Glomerular visceral epithelial cell (primary cell): Measurements from ENCODE around the gene AARS2.
A peak's percentile ranks its signal among the peaks of the same experiment; 100 is the strongest.
"Not testable (repeated sequence)": the region's sequence is repeated elsewhere in the genome, so short reads cannot be mapped to it uniquely, and the experiment has no call there.

Experiments used
- DNase-seq: peaks from one replicate; pipeline ENCODE4 v3.0.0-alpha.2; 2016; ENCODE audit errors: extremely low spot score

AARS2 gene

GRCh38 chr6:44329858-44330257 is 16.7 kb upstream of the AARS2 start:
- no peak for DNase-seq

GRCh38 chr6:44328203-44328602 is 15.1 kb upstream of the AARS2 start:
- DNase-seq = not testable (repeated sequence)

GRCh38 chr6:44327760-44328159 is 14.6 kb upstream of the AARS2 start:
- DNase-seq = no peak

DNA sequence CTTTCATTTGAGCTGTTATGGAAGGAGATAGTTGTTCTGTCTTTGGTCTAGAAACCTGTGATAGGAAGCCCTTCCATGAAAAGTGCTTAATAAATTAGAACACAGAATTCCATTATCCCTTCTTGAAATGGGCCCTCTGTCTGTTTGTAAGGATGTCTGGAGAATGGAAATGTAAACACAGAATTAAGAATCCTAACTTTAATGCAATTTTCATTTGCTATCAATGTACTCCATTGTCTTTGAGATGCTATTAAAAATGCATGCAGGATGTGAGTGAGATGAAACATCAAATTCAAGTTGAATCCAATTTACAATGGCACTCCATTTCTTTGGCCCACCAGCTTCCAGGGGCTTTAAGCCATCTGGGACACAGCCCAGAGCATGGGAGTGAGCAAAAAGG is 13.9 kb upstream of the AARS2 start:
- DNase-seq = no peak

DNA sequence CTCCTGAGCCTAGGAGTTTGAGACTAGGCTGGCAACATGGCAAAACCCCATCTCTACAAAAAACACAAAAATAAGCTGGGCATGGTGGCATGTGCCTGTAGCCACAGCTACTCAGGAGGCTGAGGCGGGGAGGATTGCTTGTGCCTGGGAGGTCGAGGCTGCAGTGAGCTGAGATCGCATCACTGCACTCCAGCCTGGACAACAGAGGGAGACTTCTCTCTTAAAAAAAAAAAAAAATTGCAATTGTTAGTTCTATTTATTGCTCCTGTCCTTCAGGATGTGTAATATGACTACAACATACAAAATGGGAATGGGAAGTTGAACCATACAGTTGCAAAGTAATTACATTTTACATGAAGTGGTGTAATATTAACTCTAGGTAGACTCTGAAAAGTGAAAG is 8.1 kb upstream of the AARS2 start:
- DNase-seq = no peak

GRCh38 chr6:44317136-44317631 is 4.0 kb upstream of the AARS2 start:
- not testable (repeated sequence) for DNase-seq

DNA sequence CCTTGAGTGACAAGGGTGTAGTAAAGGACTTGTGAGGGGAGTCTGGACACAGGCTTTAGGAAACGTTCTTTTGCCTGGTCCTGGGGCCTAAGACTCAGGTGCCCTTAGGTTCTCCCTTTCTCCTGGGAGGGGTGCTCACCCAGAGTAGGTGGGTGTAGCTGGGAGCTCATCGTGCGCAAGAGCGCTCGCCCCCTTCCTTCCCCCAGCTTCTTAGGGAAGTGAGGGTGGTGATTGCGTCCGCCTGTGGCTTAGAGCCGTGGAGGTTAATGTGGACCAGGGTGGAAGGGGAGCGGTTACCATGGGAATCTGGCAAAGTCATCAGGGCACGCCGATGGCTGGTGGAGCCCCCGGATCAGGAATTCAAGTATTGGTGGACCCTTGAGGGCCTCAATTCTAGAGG is 3.3 kb upstream of the AARS2 start:
- DNase-seq = no peak

DNA sequence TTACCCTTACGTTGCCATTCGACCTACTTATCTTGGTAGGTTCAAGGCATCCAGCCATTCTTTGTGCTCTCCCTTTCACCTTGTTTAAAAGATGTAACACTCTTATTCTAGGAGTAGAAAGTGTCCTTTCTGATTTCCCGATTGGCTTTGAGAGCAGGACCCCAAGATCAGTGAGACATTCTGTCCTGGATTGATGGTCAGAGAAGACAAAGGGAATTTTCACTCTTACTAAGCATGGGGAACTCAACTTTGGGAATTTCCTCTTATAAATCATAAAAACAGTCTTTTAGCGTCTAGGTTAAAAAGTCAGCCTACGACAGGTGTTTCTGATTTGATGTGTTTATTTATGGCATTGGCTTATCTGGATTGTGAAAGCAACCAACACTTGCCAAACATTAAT is 2.8 kb upstream of the AARS2 start:
- no peak for DNase-seq

- DNase-seq = no peak
Observed at GRCh38 chr6:44315516-44315915, 2.4 kb upstream of the AARS2 start.

DNA sequence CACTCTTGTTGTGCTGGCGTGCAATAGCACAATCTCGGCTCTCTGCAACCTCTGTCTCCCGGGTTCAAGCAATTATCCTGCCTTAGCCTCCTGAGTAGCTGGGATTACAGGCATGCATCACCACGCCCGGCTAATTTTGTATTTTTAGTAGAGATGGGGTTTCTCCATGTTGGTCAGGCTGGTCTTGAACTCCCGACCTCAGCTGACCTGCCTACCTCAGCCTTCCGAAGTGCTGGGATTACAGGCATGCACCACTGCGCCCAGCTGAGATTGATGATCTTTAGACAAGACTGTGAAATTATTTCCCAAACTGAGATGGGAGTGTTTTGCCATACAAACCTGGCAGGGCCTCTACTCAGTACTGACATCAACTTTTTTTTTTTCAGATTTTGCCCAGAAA is 1.5 kb upstream of the AARS2 start:
- DNase-seq = not testable (repeated sequence)

- DNase-seq = no peak
Observed at GRCh38 chr6:44311767-44312166, 1.4 kb downstream of the AARS2 start.

DNA sequence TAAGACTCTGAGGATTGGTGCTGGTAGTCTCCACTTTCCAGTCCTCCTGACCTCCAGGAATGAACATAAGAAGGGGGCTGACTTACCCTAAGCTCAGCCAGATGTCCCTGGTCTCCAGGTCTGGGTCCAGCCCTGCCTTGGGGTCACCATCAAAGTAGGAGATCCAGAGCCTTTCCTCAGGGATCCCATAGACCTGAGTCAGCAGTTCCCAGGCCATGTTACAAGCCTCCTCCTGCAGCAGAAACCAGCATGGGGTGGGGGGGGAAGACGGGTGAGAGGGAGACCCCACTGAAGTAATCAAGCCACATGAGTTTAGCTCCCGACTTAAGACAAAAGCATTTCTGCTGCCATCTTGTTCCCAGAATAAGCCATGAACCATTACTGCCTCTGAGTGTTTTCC is 1.8 kb downstream of the AARS2 start:
- no peak for DNase-seq

GRCh38 chr6:44310241-44310640 is 2.9 kb downstream of the AARS2 start:
- DNase-seq = no peak

DNA sequence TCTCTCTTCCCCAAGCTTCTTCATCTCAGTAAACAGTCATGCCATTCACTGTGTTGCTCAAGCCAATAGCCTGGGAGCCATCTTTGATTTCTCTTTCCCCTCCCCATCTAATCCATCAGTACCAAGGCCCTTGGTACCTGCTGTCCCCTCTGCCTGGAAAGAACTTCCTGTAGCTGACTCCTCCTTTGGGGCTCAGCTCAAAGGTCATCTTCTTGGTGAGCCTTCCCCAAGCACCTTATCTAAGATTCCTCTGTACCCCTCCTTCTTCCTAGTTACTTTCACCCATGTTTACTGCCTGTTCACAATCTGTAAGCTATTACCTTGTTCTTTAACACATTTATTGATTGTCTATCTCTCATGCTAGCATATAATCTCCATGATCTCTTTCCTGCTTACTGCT is 3.5 kb downstream of the AARS2 start:
- no peak for DNase-seq

- DNase-seq = peak; percentile 66
Observed at GRCh38 chr6:44309092-44309491, 4.1 kb downstream of the AARS2 start.

GRCh38 chr6:44307217-44307616 is 5.9 kb downstream of the AARS2 start:
- no peak for DNase-seq

- no peak for DNase-seq
Observed at GRCh38 chr6:44306710-44307109, 6.4 kb downstream of the AARS2 start.

GRCh38 chr6:44305200-44305725 is 7.9 kb downstream of the AARS2 start:
- no peak for DNase-seq

GRCh38 chr6:44304282-44305199 is 8.6 kb downstream of the AARS2 start:
- peak; percentile 45 for DNase-seq

- no peak for DNase-seq
Observed at GRCh38 chr6:44303842-44304241, 9.3 kb downstream of the AARS2 start.

- no peak for DNase-seq
Observed at GRCh38 chr6:44302856-44303255, 10.3 kb downstream of the AARS2 start.

- no peak for DNase-seq
Observed at GRCh38 chr6:44301782-44302564, 11.2 kb downstream of the AARS2 start.

- no peak for DNase-seq
Observed at GRCh38 chr6:44301106-44301505, 12.0 kb downstream of the AARS2 start.
